Measurements from ENCODE around the gene ARPC2. TPM values are rescaled to one million over a fixed set of nuclear protein-coding genes. Genes with fewer than 3 reads are reported as not detected.

ARPC2 gene
- total RNA-seq, 4 donors from 2014 or later = 210 to 284 (median 246) TPM

DNA sequence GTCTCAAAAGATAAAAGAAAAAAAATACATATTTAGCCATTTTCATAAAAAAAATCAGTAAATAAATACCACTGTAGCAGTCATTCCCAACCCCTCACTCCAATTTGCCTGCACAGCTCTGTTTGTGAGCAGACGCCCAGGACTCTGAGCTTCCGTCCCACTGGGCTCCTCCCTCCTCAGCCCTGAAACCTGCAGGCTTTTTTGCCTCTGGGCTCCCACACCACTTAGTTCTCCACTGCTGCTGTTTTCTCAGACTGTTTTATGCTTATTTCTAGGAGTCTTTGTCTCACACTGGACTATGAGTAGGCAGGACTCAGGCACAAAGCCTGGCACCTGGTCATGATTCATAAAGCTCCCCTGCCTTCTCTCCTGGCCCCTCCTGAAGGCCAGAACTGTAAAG, 44.1 kb upstream of the ARPC2 start:
- H3K36me3 ChIP-seq = no peaks in the 10 kb centered on the region
- DNase-seq = no peak
- H3K4me1 ChIP-seq = no peaks in the 10 kb centered on the region
- H3K27me3 ChIP-seq = no peaks in the 10 kb centered on the region
- TF ChIP-seq, protein P1, sequence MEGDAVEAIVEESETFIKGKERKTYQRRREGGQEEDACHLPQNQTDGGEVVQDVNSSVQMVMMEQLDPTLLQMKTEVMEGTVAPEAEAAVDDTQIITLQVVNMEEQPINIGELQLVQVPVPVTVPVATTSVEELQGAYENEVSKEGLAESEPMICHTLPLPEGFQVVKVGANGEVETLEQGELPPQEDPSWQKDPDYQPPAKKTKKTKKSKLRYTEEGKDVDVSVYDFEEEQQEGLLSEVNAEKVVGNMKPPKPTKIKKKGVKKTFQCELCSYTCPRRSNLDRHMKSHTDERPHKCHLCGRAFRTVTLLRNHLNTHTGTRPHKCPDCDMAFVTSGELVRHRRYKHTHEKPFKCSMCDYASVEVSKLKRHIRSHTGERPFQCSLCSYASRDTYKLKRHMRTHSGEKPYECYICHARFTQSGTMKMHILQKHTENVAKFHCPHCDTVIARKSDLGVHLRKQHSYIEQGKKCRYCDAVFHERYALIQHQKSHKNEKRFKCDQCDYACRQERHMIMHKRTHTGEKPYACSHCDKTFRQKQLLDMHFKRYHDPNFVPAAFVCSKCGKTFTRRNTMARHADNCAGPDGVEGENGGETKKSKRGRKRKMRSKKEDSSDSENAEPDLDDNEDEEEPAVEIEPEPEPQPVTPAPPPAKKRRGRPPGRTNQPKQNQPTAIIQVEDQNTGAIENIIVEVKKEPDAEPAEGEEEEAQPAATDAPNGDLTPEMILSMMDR (IDR thresholded peaks at IDR 0.05) = no peak
- TF ChIP-seq POLR2A (IDR thresholded peaks at IDR 0.05) = no peak
- no peak overlapping the region for H3K4me3 ChIP-seq
- H3K27ac ChIP-seq = no peak overlapping the region
- H3K9me3 ChIP-seq = no peaks in the 10 kb centered on the region

DNA sequence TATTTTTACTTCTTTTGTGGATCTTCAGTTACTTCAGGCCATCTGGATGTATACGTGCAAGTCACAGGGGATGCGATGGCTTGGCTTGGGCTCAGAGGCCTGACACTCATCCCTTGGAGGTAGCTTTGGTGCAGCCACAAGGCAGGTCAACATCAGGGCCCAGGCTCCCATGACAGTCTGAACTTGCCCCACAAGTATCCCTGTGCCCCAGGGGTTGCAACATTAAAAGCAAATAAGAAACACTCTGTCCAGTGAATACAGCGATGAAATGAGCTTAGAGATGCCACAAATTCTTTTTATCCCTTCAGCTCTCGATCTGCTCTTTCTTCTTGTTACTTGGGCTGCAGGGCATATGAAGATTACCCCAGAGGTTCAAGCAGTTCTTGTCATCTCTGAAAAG, 37.2 kb upstream of the ARPC2 start:
- H3K27me3 ChIP-seq = no peaks in the 10 kb centered on the region
- no peaks in the 10 kb centered on the region for H3K36me3 ChIP-seq
- H3K9me3 ChIP-seq = no peaks in the 10 kb centered on the region
- no peak for TF ChIP-seq POLR2A (IDR thresholded peaks at IDR 0.05)
- TF ChIP-seq, protein P1 (IDR thresholded peaks at IDR 0.05) = no peak
- H3K27ac ChIP-seq = no peak overlapping the region
- peaks cover 0 to 5% (median 0%) of the 10 kb centered on the region in 4 donors for H3K4me1 ChIP-seq
- DNase-seq = no peak
- H3K4me3 ChIP-seq = no peak overlapping the region

DNA sequence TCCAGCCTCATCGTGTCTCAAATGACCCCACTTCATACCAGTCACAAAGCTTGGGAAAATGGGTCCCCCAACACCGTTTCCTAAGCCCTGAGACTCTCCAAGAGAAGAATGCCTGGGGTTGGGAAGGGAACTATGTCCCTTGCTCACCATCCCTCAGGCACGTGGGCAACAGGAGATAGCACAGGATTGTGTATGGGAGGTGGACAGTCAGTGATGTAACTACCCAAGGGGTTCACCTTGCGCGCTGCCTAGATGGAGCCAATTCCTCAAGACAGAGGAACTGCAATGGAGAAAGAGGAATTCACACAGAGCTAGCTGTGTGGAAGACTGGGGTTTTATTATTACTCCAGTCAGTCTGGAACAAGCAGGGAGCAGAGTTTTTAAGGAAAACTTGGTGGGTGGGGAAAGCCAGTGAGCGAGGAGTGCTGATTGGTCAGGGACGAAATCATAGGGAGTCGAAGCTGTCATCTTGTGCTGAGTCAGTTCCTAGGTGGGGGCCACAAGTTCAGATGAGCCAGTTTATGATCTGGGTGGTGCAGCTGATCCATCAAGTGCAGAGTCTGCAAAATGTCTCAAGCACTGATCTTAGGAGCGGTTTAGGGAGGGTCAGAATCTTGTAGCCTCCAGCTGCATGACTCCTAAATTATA, 36.4 kb upstream of the ARPC2 start:
- peak in 2 of 3 donors; percentile 60 to 79 for DNase-seq
- peak overlapping the region in 2 of 4 donors; percentile 26 to 55 for H3K27ac ChIP-seq
- H3K4me3 ChIP-seq = no peak overlapping the region
- TF ChIP-seq, protein P1 (IDR thresholded peaks at IDR 0.05) = no peak
- no peak for TF ChIP-seq POLR2A (IDR thresholded peaks at IDR 0.05)
- H3K9me3 ChIP-seq = no peaks in the 10 kb centered on the region
- H3K36me3 ChIP-seq = no peaks in the 10 kb centered on the region
- H3K27me3 ChIP-seq = no peaks in the 10 kb centered on the region
- peaks cover 0 to 5% (median 0%) of the 10 kb centered on the region in 4 donors for H3K4me1 ChIP-seq

DNA sequence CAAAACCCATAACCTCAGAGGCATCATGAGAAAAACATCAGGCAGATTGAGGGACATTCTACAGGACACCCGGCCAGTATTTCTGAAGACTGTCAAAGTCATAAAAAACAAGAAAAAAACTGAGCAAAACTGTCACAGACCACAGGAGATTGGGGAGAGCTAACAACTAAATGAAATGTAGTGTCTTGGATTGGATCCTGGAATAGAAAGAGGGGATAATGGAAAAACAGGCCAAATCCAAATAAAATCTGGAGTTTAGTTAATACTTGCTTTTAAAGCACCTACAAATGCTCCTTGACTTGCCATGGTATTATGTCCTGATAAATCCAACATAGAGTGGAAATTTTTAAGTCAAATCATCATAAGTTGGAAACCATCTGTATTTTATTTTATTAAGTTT, 32.7 kb upstream of the ARPC2 start:
- no peaks in the 10 kb centered on the region for H3K36me3 ChIP-seq
- DNase-seq = no peak
- no peaks in the 10 kb centered on the region for H3K9me3 ChIP-seq
- H3K4me3 ChIP-seq = no peak overlapping the region
- no peak for TF ChIP-seq POLR2A (IDR thresholded peaks at IDR 0.05)
- TF ChIP-seq, protein P1 (IDR thresholded peaks at IDR 0.05) = no peak
- no peaks in the 10 kb centered on the region for H3K27me3 ChIP-seq
- no peak overlapping the region for H3K27ac ChIP-seq
- peaks cover 0 to 11% (median 0%) of the 10 kb centered on the region in 4 donors for H3K4me1 ChIP-seq

DNA sequence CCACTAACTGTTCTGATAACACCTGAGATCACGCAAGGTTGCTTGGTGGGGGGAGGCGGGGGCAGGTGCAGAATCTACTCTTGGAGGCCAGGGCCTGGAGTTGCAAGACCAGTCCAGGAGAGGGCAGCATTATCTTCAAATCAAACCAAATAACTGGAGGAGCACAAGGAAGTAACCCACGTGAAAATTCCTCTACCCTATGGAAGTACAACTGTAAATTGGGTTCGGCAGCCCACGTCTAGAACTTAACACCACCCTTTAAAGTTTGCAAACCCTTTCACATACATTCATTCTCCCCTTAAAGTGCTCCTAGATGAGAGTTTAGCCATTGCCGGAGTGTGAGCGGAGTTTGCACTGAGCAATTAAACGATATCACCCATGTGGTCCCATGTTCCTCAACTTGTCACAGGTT, 30.6 kb upstream of the ARPC2 start:
- Histone ChIP-seq H3K27me3 (no peaks in the 10 kb centered on the region), H3K4me3 (no peak overlapping the region), H3K4me1 (peaks cover 0 to 6% (median 0%) of the 10 kb centered on the region in 4 donors), H3K9me3 (no peaks in the 10 kb centered on the region), H3K27ac (peak overlapping the region in 1 of 4 donors; percentile 36), H3K36me3 (no peaks in the 10 kb centered on the region)
- TF ChIP-seq POLR2A (IDR thresholded peaks at IDR 0.05) = no peak
- TF ChIP-seq, protein P1 (IDR thresholded peaks at IDR 0.05) = peak; percentile 72 to 89 (median 84)
- DNase-seq = peak; percentile 72 to 89 (median 75)
